Karpas-422 (cell line): Measurements from ENCODE around the gene NASP. TPM values are rescaled to one million over a fixed set of nuclear protein-coding genes. Genes with fewer than 3 reads are reported as not detected.

Experiments used
- DNase-seq: peaks from one replicate; pipeline ENCODE4 v3.0.0-alpha.2; 2015
- H2AFZ ChIP-seq: fragments of 200-600 bp; sonication (generic); 2 replicates; pipeline ENCODE4 v1.6.1; 2014; ENCODE audit warnings: antibody characterized with exemption, low read length, mixed read lengths
- H3K27ac ChIP-seq: fragments of 200-600 bp; sonication (generic); 2 replicates; pipeline ENCODE4 v1.5.1; 2014; ENCODE audit warnings: mild to moderate bottlenecking, low read length, moderate library complexity
- H3K27me3 ChIP-seq: fragments of 200-600 bp; sonication (generic); 2 replicates; pipeline ENCODE4 v1.6.1; 2014; ENCODE audit warnings: low read length, mixed read lengths
- H3K36me3 ChIP-seq: fragments of 200-600 bp; sonication (generic); 2 replicates; pipeline ENCODE4 v1.6.1; 2014; ENCODE audit warnings: low read length, mixed read lengths; ENCODE audit not compliant: insufficient read depth
- H3K4me1 ChIP-seq: fragments of 200-600 bp; sonication (generic); 2 replicates; pipeline ENCODE4 v1.6.1; 2014; ENCODE audit warnings: mild to moderate bottlenecking, low read length, mixed read lengths
- H3K4me2 ChIP-seq: fragments of 200-600 bp; sonication (generic); 2 replicates; pipeline ENCODE4 v1.6.1; 2014; ENCODE audit warnings: low read length, low read depth, mild to moderate bottlenecking; ENCODE audit not compliant: poor library complexity, severe bottlenecking
- H3K4me3 ChIP-seq: fragments of 200-600 bp; sonication (generic); 2 replicates; pipeline ENCODE4 v1.5.1; 2014; ENCODE audit warnings: mild to moderate bottlenecking, antibody characterized with exemption, low read length, mixed read lengths
- H3K79me2 ChIP-seq: fragments of 200-600 bp; sonication (generic); 2 replicates; pipeline ENCODE4 v1.6.1; 2014; ENCODE audit warnings: mild to moderate bottlenecking, low read length, mixed read lengths
- H3K9ac ChIP-seq: fragments of 200-600 bp; sonication (generic); 2 replicates; pipeline ENCODE4 v1.6.0; 2014; ENCODE audit warnings: low read length
- H3K9me2 ChIP-seq: fragments of 200-600 bp; sonication (generic), shearing (Covaris generic); replicated peaks from 2 replicates; pipeline ENCODE4 v1.6.0; 2014; ENCODE audit warnings: mild to moderate bottlenecking, low read length, moderate library complexity; ENCODE audit not compliant: insufficient read depth
- H3K9me3 ChIP-seq: fragments of 300-700, 200-600 bp; sonication (generic); 2 replicates; pipeline ENCODE4 v1.6.1; 2014; ENCODE audit warnings: low read length, mixed read lengths
- H4K20me1 ChIP-seq: fragments of 200-600 bp; sonication (generic); 2 replicates; pipeline ENCODE4 v1.6.1; 2014; ENCODE audit warnings: mild to moderate bottlenecking, antibody characterized with exemption, low read length, low read depth; ENCODE audit not compliant: insufficient read depth
- total RNA-seq: library from RNA; depleted of rRNA; stranded (reverse); fragments of >200 nt; shearing (Covaris generic); gene quantifications from 2 replicates; pipeline ENCODE4 v1.2.3, GENCODE V29; 2014; ENCODE audit warnings: low replicate concordance; rRNA removed

NASP gene
- total RNA-seq, result 61.8 and 88.1 TPM in 2 replicates

- peak within 1 kb of the TSS; percentile 85 for H3K4me3 ChIP-seq
- H3K36me3 ChIP-seq, result peaks cover 12% of the 10 kb centered on the region; the same call in 1 of the 2 replicates
- DNase-seq, result peak; percentile 95
- H3K27me3 ChIP-seq, result no peaks in the 10 kb centered on the region
- peaks cover 39% of the 10 kb centered on the region for H3K4me1 ChIP-seq
- peak within 1 kb of the TSS; percentile 94 for H2AFZ ChIP-seq
- H3K79me2 ChIP-seq, result peaks cover 49% of the 10 kb centered on the region
- H4K20me1 ChIP-seq, result peaks cover 31% of the 10 kb centered on the region
- no peaks in the 10 kb centered on the region for H3K9me2 ChIP-seq
- H3K4me2 ChIP-seq, result peak within 1 kb of the TSS; percentile 97
- peak within 1 kb of the TSS; percentile 92 for H3K9ac ChIP-seq
- H3K9me3 ChIP-seq, result no peaks in the 10 kb centered on the region
- H3K27ac ChIP-seq, result peak within 1 kb of the TSS; percentile 78
These were observed at the start of gene NASP for GRCh38 chr1:45583666-45584350. NASP (plus strand) TSS chr1:45584041; CDS start chr1:45584147, 106 bp downstream.

- H3K4me1 ChIP-seq, result no peaks in the 10 kb centered on the region
- no peaks in the 10 kb centered on the region for H3K79me2 ChIP-seq
- no peak overlapping the region for H2AFZ ChIP-seq
- no peaks in the 10 kb centered on the region for H3K27me3 ChIP-seq
- no peaks in the 10 kb centered on the region for H3K9me2 ChIP-seq
- H3K9ac ChIP-seq, result no peak overlapping the region
- H3K36me3 ChIP-seq, result no peaks in the 10 kb centered on the region
- no peak overlapping the region for H3K27ac ChIP-seq
- no peak for DNase-seq
- no peak overlapping the region for H3K4me3 ChIP-seq
- no peak overlapping the region for H3K4me2 ChIP-seq
- H3K9me3 ChIP-seq, result no peaks in the 10 kb centered on the region
- no peaks in the 10 kb centered on the region for H4K20me1 ChIP-seq
These were observed 47.7 kb upstream of the NASP start for GRCh38 chr1:45535988-45536766.

GRCh38 chr1:45536886-45537285 lies 47.0 kb upstream of the NASP start:
- no peaks in the 10 kb centered on the region for H3K9me2 ChIP-seq
- H3K4me2 ChIP-seq, result no peak overlapping the region
- no peaks in the 10 kb centered on the region for H3K79me2 ChIP-seq
- no peaks in the 10 kb centered on the region for H3K9me3 ChIP-seq
- no peaks in the 10 kb centered on the region for H3K4me1 ChIP-seq
- H3K4me3 ChIP-seq, result no peak overlapping the region
- no peak overlapping the region for H3K27ac ChIP-seq
- H4K20me1 ChIP-seq, result no peaks in the 10 kb centered on the region
- DNase-seq, result no peak
- no peaks in the 10 kb centered on the region for H3K27me3 ChIP-seq
- no peaks in the 10 kb centered on the region for H3K36me3 ChIP-seq
- H3K9ac ChIP-seq, result no peak overlapping the region
- no peak overlapping the region for H2AFZ ChIP-seq

GRCh38 chr1:45541193-45541592 lies 42.6 kb upstream of the NASP start:
- H4K20me1 ChIP-seq, result no peaks in the 10 kb centered on the region

GRCh38 chr1:45542591-45542990 lies 41.2 kb upstream of the NASP start:
- H3K27me3 ChIP-seq, result no peaks in the 10 kb centered on the region
- H3K9me3 ChIP-seq, result no peaks in the 10 kb centered on the region
- H3K27ac ChIP-seq, result no peak overlapping the region
- H3K9ac ChIP-seq, result no peak overlapping the region
- no peaks in the 10 kb centered on the region for H3K9me2 ChIP-seq
- no peaks in the 10 kb centered on the region for H3K79me2 ChIP-seq
- H3K4me2 ChIP-seq, result no peak overlapping the region
- no peak overlapping the region for H3K4me3 ChIP-seq
- no peaks in the 10 kb centered on the region for H3K36me3 ChIP-seq
- H2AFZ ChIP-seq, result no peak overlapping the region
- H4K20me1 ChIP-seq, result no peaks in the 10 kb centered on the region
- no peak for DNase-seq
- H3K4me1 ChIP-seq, result peaks cover 6% of the 10 kb centered on the region

More at GRCh38 chr1:45541193-45541592, 42.6 kb upstream of the NASP start:
- Histone ChIP-seq H2AFZ (no peak overlapping the region), H3K27me3 (no peaks in the 10 kb centered on the region), H3K4me1 (peaks cover 6% of the 10 kb centered on the region), H3K9me3 (no peaks in the 10 kb centered on the region), H3K9ac (no peak overlapping the region), H3K9me2 (no peaks in the 10 kb centered on the region), H3K27ac (no peak overlapping the region), H3K4me2 (no peak overlapping the region), H3K36me3 (no peaks in the 10 kb centered on the region), H3K79me2 (no peaks in the 10 kb centered on the region), H3K4me3 (no peak overlapping the region)
- no peak for DNase-seq

- Histone ChIP-seq H3K9me3 (no peaks in the 10 kb centered on the region), H3K79me2 (no peaks in the 10 kb centered on the region), H3K4me3 (no peak overlapping the region), H3K27me3 (no peaks in the 10 kb centered on the region), H3K9me2 (no peaks in the 10 kb centered on the region), H3K9ac (no peak overlapping the region), H4K20me1 (no peaks in the 10 kb centered on the region), H2AFZ (peak overlapping the region; percentile 48; the same call in 1 of the 2 replicates), H3K4me2 (no peak overlapping the region), H3K27ac (no peak overlapping the region), H3K36me3 (no peaks in the 10 kb centered on the region), H3K4me1 (peaks cover 6% of the 10 kb centered on the region)
- DNase-seq, result no peak
These were observed 40.0 kb upstream of the NASP start for GRCh38 chr1:45543581-45544417.

- H3K79me2 ChIP-seq, result no peaks in the 10 kb centered on the region
- peaks cover 6% of the 10 kb centered on the region for H3K4me1 ChIP-seq
- H4K20me1 ChIP-seq, result no peaks in the 10 kb centered on the region
- no peak for DNase-seq
- H3K4me3 ChIP-seq, result no peak overlapping the region
- H3K9ac ChIP-seq, result no peak overlapping the region
- H2AFZ ChIP-seq, result no peak overlapping the region
- no peak overlapping the region for H3K27ac ChIP-seq
- H3K36me3 ChIP-seq, result no peaks in the 10 kb centered on the region
- no peaks in the 10 kb centered on the region for H3K9me2 ChIP-seq
- H3K4me2 ChIP-seq, result no peak overlapping the region
- H3K9me3 ChIP-seq, result no peaks in the 10 kb centered on the region
- no peaks in the 10 kb centered on the region for H3K27me3 ChIP-seq
These were observed 39.3 kb upstream of the NASP start for GRCh38 chr1:45544530-45544929.
